ENCODE measurements around the gene INPP5D. TPM values are rescaled to one million over a fixed set of nuclear protein-coding genes. Genes with fewer than 3 reads are reported as not detected.

INPP5D gene
- total RNA-seq, 1 experiment from 2014 or later: not detected

DNA sequence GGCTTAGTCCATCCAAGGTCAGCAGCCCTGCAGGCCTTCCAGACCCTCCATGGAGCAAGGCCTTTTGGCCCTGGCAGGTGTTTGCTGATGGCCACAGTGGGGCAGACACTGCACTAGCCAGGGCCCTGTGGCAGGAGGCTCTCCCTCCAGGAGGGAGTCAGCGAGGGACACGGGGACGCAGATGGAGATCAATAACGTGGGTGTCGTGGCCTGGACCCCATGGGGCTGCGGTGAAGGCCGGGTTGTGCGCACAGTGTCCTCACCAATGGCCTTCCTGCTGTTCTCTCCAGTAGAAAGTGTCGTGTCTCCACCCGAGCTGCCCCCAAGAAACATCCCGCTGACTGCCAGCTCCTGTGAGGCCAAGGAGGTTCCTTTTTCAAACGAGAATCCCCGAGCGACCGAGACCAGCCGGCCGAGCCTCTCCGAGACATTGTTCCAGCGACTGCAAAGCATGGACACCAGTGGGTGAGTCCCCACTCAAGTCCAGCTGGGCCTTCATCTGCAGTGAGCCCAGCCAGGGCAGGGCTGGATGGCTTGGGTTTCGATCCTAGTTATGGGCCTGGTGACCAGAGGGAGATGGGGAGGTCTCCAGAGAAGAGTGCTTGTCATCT, 65.4 kb downstream of the INPP5D start:
- no peak overlapping the region for H3K4me3 Mint-ChIP-seq (ENCODE audit: low read depth, unreplicated experiment)
- CTCF ChIA-PET: no interaction called here
- intact Hi-C loops (cut with micrococcal nuclease; ENCODE audit: unreplicated experiment): no loop called here
- peaks cover 10% of the 10 kb centered on the region for H3K27me3 Mint-ChIP-seq (ENCODE audit: unreplicated experiment)
- no peaks in the 10 kb centered on the region for H3K9me3 Mint-ChIP-seq (ENCODE audit: low read depth, unreplicated experiment)
- no peak for DNase-seq
- TF ChIP-seq, protein P1, sequence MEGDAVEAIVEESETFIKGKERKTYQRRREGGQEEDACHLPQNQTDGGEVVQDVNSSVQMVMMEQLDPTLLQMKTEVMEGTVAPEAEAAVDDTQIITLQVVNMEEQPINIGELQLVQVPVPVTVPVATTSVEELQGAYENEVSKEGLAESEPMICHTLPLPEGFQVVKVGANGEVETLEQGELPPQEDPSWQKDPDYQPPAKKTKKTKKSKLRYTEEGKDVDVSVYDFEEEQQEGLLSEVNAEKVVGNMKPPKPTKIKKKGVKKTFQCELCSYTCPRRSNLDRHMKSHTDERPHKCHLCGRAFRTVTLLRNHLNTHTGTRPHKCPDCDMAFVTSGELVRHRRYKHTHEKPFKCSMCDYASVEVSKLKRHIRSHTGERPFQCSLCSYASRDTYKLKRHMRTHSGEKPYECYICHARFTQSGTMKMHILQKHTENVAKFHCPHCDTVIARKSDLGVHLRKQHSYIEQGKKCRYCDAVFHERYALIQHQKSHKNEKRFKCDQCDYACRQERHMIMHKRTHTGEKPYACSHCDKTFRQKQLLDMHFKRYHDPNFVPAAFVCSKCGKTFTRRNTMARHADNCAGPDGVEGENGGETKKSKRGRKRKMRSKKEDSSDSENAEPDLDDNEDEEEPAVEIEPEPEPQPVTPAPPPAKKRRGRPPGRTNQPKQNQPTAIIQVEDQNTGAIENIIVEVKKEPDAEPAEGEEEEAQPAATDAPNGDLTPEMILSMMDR (IDR thresholded peaks at IDR 0.05; ENCODE audit: unreplicated experiment): no peak
- no peaks in the 10 kb centered on the region for H3K36me3 Mint-ChIP-seq (ENCODE audit: insufficient read depth, unreplicated experiment)
- H3K4me1 Mint-ChIP-seq (ENCODE audit: low read depth, unreplicated experiment): no peaks in the 10 kb centered on the region
- H3K27ac Mint-ChIP-seq (ENCODE audit: unreplicated experiment): no peak overlapping the region
- BruUV-seq (replicated peaks): no TSS peak

DNA sequence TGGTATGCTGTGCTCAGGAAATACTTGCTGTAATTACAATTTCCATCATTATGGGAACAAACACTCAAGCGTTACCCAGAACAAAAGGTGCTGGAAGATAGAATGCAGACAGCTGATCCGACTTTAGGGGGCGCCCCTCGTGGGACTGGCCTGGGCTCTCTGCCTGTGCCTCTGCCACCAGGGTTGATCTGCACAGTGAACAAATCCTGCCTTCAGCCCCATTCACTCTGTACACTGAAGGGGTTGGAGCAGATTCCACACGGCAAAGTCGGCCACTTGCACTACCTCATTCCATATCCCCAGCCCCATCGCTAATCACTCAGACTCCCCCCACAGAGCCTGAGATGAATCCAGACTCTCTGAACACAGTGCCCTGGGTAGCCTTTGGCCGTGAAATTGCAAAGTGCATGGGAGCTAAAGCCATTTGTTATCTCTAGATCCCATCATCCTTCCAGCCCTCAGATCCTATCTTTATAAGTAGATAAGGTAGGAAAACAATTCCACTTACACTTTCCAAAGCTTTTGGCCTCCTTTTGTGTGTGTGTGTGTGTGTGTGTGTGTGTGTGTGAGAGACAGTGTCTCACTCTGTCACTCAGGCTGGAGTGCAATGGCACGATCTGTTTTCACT, 69.3 kb downstream of the INPP5D start:
- no peaks in the 10 kb centered on the region for H3K36me3 Mint-ChIP-seq (ENCODE audit: insufficient read depth, unreplicated experiment)
- no TSS peak for BruUV-seq (replicated peaks)
- DNase-seq: peak; percentile 16
- H3K27ac Mint-ChIP-seq (ENCODE audit: unreplicated experiment): no peak overlapping the region
- peaks cover 6% of the 10 kb centered on the region for H3K4me1 Mint-ChIP-seq (ENCODE audit: low read depth, unreplicated experiment)
- no peak overlapping the region for H3K4me3 Mint-ChIP-seq (ENCODE audit: low read depth, unreplicated experiment)
- H3K9me3 Mint-ChIP-seq (ENCODE audit: low read depth, unreplicated experiment): no peaks in the 10 kb centered on the region
- CTCF ChIA-PET: no interaction called here
- peaks cover 41% of the 10 kb centered on the region for H3K27me3 Mint-ChIP-seq (ENCODE audit: unreplicated experiment)
- TF ChIP-seq, protein P1 (IDR thresholded peaks at IDR 0.05; ENCODE audit: unreplicated experiment): peak; percentile 19
- intact Hi-C loops (cut with micrococcal nuclease; ENCODE audit: unreplicated experiment): no loop called here

DNA sequence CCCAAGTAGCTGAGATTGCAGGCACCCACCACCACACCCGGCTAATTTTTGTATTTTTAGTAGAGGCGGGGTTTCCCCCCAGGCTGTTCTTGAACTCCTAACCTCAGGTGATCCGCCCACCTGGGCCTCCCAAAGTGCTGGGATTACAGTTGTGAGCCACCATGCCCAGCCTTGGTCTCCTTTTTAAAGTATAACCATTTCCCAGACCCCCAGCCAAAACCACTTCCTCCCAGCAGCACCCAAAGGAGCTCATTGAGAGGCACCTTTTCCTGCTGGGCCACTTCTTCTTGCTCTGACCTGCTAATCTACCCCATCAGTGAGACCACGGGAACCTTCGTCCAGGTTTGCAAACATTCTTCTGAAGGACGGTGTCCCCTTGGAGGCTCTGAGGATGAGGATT, 69.9 kb downstream of the INPP5D start:
- no TSS peak for BruUV-seq (replicated peaks)
- no peaks in the 10 kb centered on the region for H3K9me3 Mint-ChIP-seq (ENCODE audit: low read depth, unreplicated experiment)
- TF ChIP-seq, protein P1 (IDR thresholded peaks at IDR 0.05; ENCODE audit: unreplicated experiment): no peak
- DNase-seq: no peak
- intact Hi-C loops (cut with micrococcal nuclease; ENCODE audit: unreplicated experiment): no loop called here
- no peak overlapping the region for H3K27ac Mint-ChIP-seq (ENCODE audit: unreplicated experiment)
- H3K4me1 Mint-ChIP-seq (ENCODE audit: low read depth, unreplicated experiment): peaks cover 6% of the 10 kb centered on the region
- no peaks in the 10 kb centered on the region for H3K36me3 Mint-ChIP-seq (ENCODE audit: insufficient read depth, unreplicated experiment)
- H3K4me3 Mint-ChIP-seq (ENCODE audit: low read depth, unreplicated experiment): no peak overlapping the region
- peaks cover 42% of the 10 kb centered on the region for H3K27me3 Mint-ChIP-seq (ENCODE audit: unreplicated experiment)
- CTCF ChIA-PET: no interaction called here

DNA sequence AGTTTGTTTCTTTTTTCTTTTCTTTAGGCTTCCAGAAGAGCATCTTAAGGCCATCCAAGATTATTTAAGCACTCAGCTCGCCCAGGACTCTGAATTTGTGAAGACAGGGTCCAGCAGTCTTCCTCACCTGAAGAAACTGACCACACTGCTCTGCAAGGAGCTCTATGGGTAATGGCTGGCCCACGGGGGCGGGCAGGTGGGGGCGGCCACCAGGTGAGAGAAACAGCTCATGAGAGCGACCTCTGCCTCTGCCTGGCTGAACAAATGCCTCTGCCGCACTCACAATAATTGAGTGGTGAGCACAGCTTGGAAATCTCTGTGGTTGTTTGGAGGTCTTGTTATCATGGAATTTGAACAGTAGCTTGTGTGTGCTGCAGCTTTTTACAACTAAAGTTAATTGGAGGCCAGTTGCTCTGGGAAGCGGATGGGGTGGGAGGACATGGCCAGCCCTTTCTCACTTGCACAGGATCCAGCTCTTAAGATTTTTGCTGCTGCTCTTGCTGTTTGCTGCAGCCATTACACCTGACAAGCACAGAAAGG, 70.4 kb downstream of the INPP5D start:
- no peak overlapping the region for H3K27ac Mint-ChIP-seq (ENCODE audit: unreplicated experiment)
- CTCF ChIA-PET: no interaction called here

More for the DNA sequence above, 70.4 kb downstream of the INPP5D start:
- Mint-ChIP-seq H3K27me3 (ENCODE audit: unreplicated experiment) (peaks cover 42% of the 10 kb centered on the region), H3K4me3 (ENCODE audit: low read depth, unreplicated experiment) (no peak overlapping the region), H3K36me3 (ENCODE audit: insufficient read depth, unreplicated experiment) (no peaks in the 10 kb centered on the region), H3K9me3 (ENCODE audit: low read depth, unreplicated experiment) (no peaks in the 10 kb centered on the region), H3K4me1 (ENCODE audit: low read depth, unreplicated experiment) (peaks cover 6% of the 10 kb centered on the region)
- TF ChIP-seq, protein P1 (IDR thresholded peaks at IDR 0.05; ENCODE audit: unreplicated experiment): no peak
- BruUV-seq (replicated peaks): no TSS peak
- intact Hi-C loops (cut with micrococcal nuclease; ENCODE audit: unreplicated experiment): no loop called here
- DNase-seq: no peak

All from Calu3 (cell line).